BLaER1 (cell line): Measurements from ENCODE around the gene NT5DC4.

Experiments used
- H3K27ac ChIP-seq: shearing (Covaris generic); formaldehyde crosslinking; 2 replicates; pipeline ENCODE4 v1.8.1; 2022
- H3K27me3 ChIP-seq: shearing (Covaris generic); formaldehyde crosslinking; 2 replicates; pipeline ENCODE4 v1.8.1; 2022
- H3K36me3 ChIP-seq: shearing (Covaris generic); formaldehyde crosslinking; 2 replicates; pipeline ENCODE4 v1.8.1; 2022
- H3K4me1 ChIP-seq: shearing (Covaris generic); formaldehyde crosslinking; 2 replicates; pipeline ENCODE4 v1.8.1; 2022
- H3K4me2 ChIP-seq: shearing (Covaris generic); formaldehyde crosslinking; 2 replicates; pipeline ENCODE4 v1.8.1; 2022
- H3K4me3 ChIP-seq: shearing (Covaris generic); formaldehyde crosslinking; 2 replicates; pipeline ENCODE4 v1.8.1; 2022
- H3K9ac ChIP-seq: shearing (Covaris generic); formaldehyde crosslinking; 2 replicates; pipeline ENCODE4 v1.8.1; 2022
- H3K9me3 ChIP-seq: shearing (Covaris generic); formaldehyde crosslinking; 2 replicates; pipeline ENCODE4 v1.8.1; 2022
- H4K20me1 ChIP-seq: shearing (Covaris generic); formaldehyde crosslinking; 2 replicates; pipeline ENCODE4 v1.8.1; 2022
- Cebpa-rat ChIP-seq: shearing (Covaris generic); IDR thresholded peaks from 2 replicates; pipeline ENCODE4 v1.8.1; 2022

The NT5DC4 gene

GRCh38 chr2:112686348-112687217 is 34.2 kb upstream of the NT5DC4 start:
- Histone ChIP-seq H3K4me1 (peaks cover 24% of the 10 kb centered on the region), H3K27ac (peak overlapping the region; percentile 54; the same call in 1 of the 2 replicates), H3K27me3 (no peaks in the 10 kb centered on the region), H3K36me3 (no peaks in the 10 kb centered on the region), H3K4me3 (no peak overlapping the region), H3K4me2 (peak overlapping the region; percentile 61), H4K20me1 (no peaks in the 10 kb centered on the region), H3K9me3 (no peaks in the 10 kb centered on the region), H3K9ac (peak overlapping the region; percentile 13; the same call in 1 of the 2 replicates)
- no peak for TF ChIP-seq Cebpa-rat

GRCh38 chr2:112687522-112687921 is 33.3 kb upstream of the NT5DC4 start:
- Histone ChIP-seq H3K4me1 (peaks cover 30% of the 10 kb centered on the region), H3K27ac (no peak overlapping the region), H3K36me3 (no peaks in the 10 kb centered on the region), H3K27me3 (no peaks in the 10 kb centered on the region), H4K20me1 (no peaks in the 10 kb centered on the region), H3K4me3 (no peak overlapping the region), H3K4me2 (no peak overlapping the region), H3K9ac (no peak overlapping the region), H3K9me3 (no peaks in the 10 kb centered on the region)
- TF ChIP-seq Cebpa-rat, result no peak

GRCh38 chr2:112688086-112688880 is 32.5 kb upstream of the NT5DC4 start:
- Histone ChIP-seq H3K36me3 (no peaks in the 10 kb centered on the region), H3K9ac (no peak overlapping the region), H3K4me3 (no peak overlapping the region), H3K27ac (no peak overlapping the region), H3K4me1 (peaks cover 32% of the 10 kb centered on the region), H3K9me3 (no peaks in the 10 kb centered on the region), H4K20me1 (no peaks in the 10 kb centered on the region), H3K4me2 (no peak overlapping the region), H3K27me3 (no peaks in the 10 kb centered on the region)
- no peak for TF ChIP-seq Cebpa-rat

GRCh38 chr2:112690853-112691401 is 29.9 kb upstream of the NT5DC4 start:
- no peak overlapping the region for H3K4me2 ChIP-seq
- no peaks in the 10 kb centered on the region for H3K9me3 ChIP-seq
- H4K20me1 ChIP-seq, result no peaks in the 10 kb centered on the region
- peaks cover 21% of the 10 kb centered on the region for H3K4me1 ChIP-seq
- no peak overlapping the region for H3K27ac ChIP-seq
- no peaks in the 10 kb centered on the region for H3K27me3 ChIP-seq
- H3K9ac ChIP-seq, result no peak overlapping the region
- no peak overlapping the region for H3K4me3 ChIP-seq
- no peak for TF ChIP-seq Cebpa-rat
- H3K36me3 ChIP-seq, result no peaks in the 10 kb centered on the region

DNA sequence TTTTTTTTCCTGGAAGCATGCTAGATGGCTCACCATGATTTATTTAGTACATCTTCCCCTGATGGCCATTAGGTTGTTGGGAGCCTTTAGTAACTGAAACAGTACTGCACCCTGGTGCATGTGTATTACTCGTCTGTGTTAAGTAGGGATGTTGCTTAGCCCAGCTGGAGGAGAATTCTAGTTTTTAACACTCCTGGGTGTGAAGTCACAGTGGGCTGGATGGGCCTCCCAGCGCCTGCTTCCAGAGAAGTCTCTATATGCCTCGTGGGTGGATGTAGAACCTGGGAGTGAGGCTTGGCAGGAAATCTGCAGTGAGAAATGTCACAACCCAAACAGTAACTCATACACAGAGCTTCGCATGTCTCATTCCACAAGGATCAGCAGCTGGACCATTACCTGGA is 28.9 kb upstream of the NT5DC4 start:
- Histone ChIP-seq H3K27me3 (no peaks in the 10 kb centered on the region), H3K4me1 (peaks cover 12% of the 10 kb centered on the region), H3K36me3 (no peaks in the 10 kb centered on the region), H3K27ac (no peak overlapping the region), H3K4me2 (no peak overlapping the region), H4K20me1 (no peaks in the 10 kb centered on the region), H3K4me3 (no peak overlapping the region), H3K9ac (no peak overlapping the region), H3K9me3 (no peaks in the 10 kb centered on the region)
- TF ChIP-seq Cebpa-rat, result no peak

DNA sequence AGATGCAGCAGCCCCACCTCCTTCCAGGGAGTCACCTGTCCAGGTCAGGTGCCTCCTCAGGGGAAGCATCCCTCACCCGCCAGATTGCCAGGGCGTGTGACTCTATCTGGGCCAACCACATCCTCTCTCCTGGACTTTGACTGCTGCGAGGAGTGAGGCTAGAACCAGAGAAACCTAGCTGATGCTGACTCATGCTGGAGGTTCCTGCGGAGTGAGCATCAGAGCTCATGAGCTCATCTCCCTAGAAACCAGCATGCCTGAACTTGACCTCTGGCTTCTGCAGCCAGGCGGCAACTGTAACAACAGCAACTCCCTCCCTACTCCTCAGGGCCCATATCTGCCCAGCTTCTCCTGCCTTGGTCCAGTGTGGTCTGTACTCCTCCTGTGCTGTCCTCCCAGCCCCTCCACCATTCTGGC is 28.3 kb upstream of the NT5DC4 start:
- Histone ChIP-seq H3K9ac (no peak overlapping the region), H3K4me2 (peak overlapping the region; percentile 28), H3K27ac (peak overlapping the region; percentile 30; the same call in 1 of the 2 replicates), H3K36me3 (no peaks in the 10 kb centered on the region), H3K9me3 (no peaks in the 10 kb centered on the region), H3K4me3 (no peak overlapping the region), H3K4me1 (peaks cover 11% of the 10 kb centered on the region), H3K27me3 (no peaks in the 10 kb centered on the region), H4K20me1 (no peaks in the 10 kb centered on the region)
- no peak for TF ChIP-seq Cebpa-rat

DNA sequence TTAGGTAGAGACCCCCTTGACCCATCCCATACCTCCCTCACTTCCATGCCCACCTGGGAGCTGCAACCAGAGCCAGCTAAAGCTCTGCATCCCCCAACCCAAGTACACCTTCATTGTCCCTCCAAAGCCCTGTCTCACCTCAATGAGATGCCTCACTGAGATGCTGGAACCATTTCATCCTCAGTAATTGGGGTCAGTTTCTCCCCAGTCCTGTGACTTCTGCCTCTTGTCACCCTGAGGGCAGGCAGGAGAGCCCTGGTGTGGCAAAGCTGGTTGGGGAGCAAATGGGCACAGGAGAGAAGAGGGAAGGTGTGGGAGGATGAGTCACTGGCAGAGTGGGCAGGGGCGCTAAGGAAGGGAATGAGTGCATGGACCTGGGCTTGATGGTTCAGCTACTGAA is 27.9 kb upstream of the NT5DC4 start:
- no peaks in the 10 kb centered on the region for H3K36me3 ChIP-seq
- no peak for TF ChIP-seq Cebpa-rat
- H3K4me2 ChIP-seq, result peak overlapping the region; percentile 28
- H3K4me1 ChIP-seq, result peaks cover 11% of the 10 kb centered on the region
- H3K9ac ChIP-seq, result no peak overlapping the region
- H3K4me3 ChIP-seq, result no peak overlapping the region
- H3K9me3 ChIP-seq, result no peaks in the 10 kb centered on the region
- no peaks in the 10 kb centered on the region for H3K27me3 ChIP-seq
- no peaks in the 10 kb centered on the region for H4K20me1 ChIP-seq
- H3K27ac ChIP-seq, result 0 out of 2 replicates have a peak overlapping the region, but pooled peaks have one; percentile 30

DNA sequence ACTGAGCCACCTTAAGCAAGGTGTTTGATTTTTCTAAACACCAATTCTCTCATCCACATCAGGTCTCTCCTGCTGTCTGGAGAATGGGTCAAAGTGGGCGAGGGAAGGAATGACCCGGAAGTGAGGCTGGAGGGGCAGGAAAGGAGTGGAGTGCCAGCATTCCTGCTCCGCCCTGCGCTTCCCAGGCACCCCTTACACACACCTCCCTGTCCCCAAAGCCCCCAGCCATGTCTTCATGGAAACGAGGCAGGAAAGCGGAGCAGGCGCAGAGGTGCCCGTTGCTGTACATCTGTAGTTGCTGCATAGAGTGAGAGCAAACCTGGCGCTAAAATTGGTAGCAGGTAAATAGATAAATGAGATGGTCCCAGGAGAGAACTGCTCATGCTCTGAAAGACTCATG is 27.2 kb upstream of the NT5DC4 start:
- Histone ChIP-seq H3K4me3 (no peak overlapping the region), H3K4me1 (peaks cover 11% of the 10 kb centered on the region), H4K20me1 (no peaks in the 10 kb centered on the region), H3K9ac (no peak overlapping the region), H3K9me3 (no peaks in the 10 kb centered on the region), H3K27ac (no peak overlapping the region), H3K36me3 (no peaks in the 10 kb centered on the region), H3K27me3 (no peaks in the 10 kb centered on the region), H3K4me2 (no peak overlapping the region)
- no peak for TF ChIP-seq Cebpa-rat

DNA sequence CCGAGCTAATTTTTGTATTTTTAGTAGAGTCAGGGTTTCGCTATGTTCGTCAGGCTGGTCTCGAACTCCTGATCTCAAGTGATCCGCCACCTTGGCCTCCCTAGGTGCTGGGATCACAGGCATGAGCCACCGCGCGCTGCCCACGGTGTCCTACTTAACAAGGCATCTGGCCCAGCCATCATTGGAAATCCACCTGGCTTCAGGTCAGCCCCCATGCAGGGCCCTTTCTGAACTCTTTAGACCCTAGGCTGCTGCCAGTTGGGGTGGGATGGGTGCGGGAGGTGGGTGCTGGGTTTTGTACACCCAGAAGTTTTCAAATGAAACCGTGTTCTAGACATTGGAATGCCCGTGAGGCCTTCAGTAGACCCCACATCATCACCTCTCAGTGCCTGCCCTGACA is 26.6 kb upstream of the NT5DC4 start:
- no peak for TF ChIP-seq Cebpa-rat
- H3K27me3 ChIP-seq, result no peaks in the 10 kb centered on the region
- no peak overlapping the region for H3K4me2 ChIP-seq
- no peak overlapping the region for H3K9ac ChIP-seq
- H3K36me3 ChIP-seq, result no peaks in the 10 kb centered on the region
- no peak overlapping the region for H3K27ac ChIP-seq
- no peak overlapping the region for H3K4me3 ChIP-seq
- no peaks in the 10 kb centered on the region for H4K20me1 ChIP-seq
- H3K4me1 ChIP-seq, result peaks cover 11% of the 10 kb centered on the region
- no peaks in the 10 kb centered on the region for H3K9me3 ChIP-seq
